H1 (cell line): ENCODE measurements around the gene HSH2D. TPM values are rescaled to one million over a fixed set of nuclear protein-coding genes. Genes with fewer than 3 reads are reported as not detected.
A peak's percentile ranks its signal among the peaks of the same experiment; 100 is the strongest.

ENCODE experiments used
- CTCF ChIA-PET: fragments of 300-600 bp; sonication (Branson Sonifier 250); formaldehyde crosslinking; loops from one replicate; lab custom pipeline; 2021; ENCODE audit not compliant: partially characterized antibody; lab: Charles Lee
- POLR2A ChIA-PET: fragments of 300-600 bp; sonication (Branson Sonifier 250); formaldehyde crosslinking; loops from one replicate; lab custom pipeline; 2021; ENCODE audit warnings: inconsistent platforms; ENCODE audit not compliant: partially characterized antibody; lab: Charles Lee
- DNase-seq, 2 experiments: peaks; one replicate each; pipeline versions ENCODE4 v3.0.0 to v3.0.0-alpha.2; 2010 to 2022; ENCODE audit warnings: low spot score in 2 of 2, low read depth in 1 of 2, mixed read lengths in 1 of 2
- FAIRE-seq: peaks from 2 replicates; lab custom pipeline; 2011; peaks lifted over from hg19 to GRCh38; lab: Jason Lieb, UNC
- H2AFZ ChIP-seq: 2 replicates; pipeline ENCODE4 v1.8.1; 2012; ENCODE audit warnings: low read length, inconsistent platforms
- H2AK5ac ChIP-seq: 2 replicates; pipeline ENCODE4 v1.6.1; 2013; ENCODE audit warnings: low read depth, low read length
- H2BK120ac ChIP-seq: replicated peaks from 2 replicates; pipeline ENCODE3; 2013; ENCODE audit warnings: low read depth, low read length, inconsistent platforms
- H2BK12ac ChIP-seq: 2 replicates; pipeline ENCODE4 v1.6.1; 2013; ENCODE audit warnings: low read depth, low read length
- H2BK15ac ChIP-seq: 2 replicates; pipeline ENCODE4 v1.6.1; 2013; ENCODE audit warnings: low read length
- H2BK20ac ChIP-seq: 2 replicates; pipeline ENCODE4 v1.6.1; 2013; ENCODE audit warnings: low read length
- H2BK5ac ChIP-seq: 2 replicates; pipeline ENCODE4 v1.6.1; 2013; ENCODE audit warnings: low read depth, low read length
- H3K14ac ChIP-seq: 2 replicates; pipeline ENCODE4 v1.6.1; 2013; ENCODE audit warnings: inconsistent platforms; ENCODE audit not compliant: insufficient read length
- H3K18ac ChIP-seq: 2 replicates; pipeline ENCODE4 v1.6.1; 2013; ENCODE audit warnings: low read length; ENCODE audit errors: extremely low read depth
- H3K23ac ChIP-seq: 2 replicates; pipeline ENCODE4 v1.6.1; 2013; ENCODE audit warnings: inconsistent platforms; ENCODE audit not compliant: insufficient read length
- H3K23me2 ChIP-seq: 2 replicates; pipeline ENCODE4 v1.6.1; 2013; ENCODE audit warnings: low read depth, low read length
- H3K27ac ChIP-seq: 2 replicates; pipeline ENCODE4 v1.6.1; 2011; ENCODE audit warnings: low read depth, low read length, inconsistent platforms
- H3K27me3 ChIP-seq, 4 experiments: replicated peaks in 1 of 4; 1 replicate in 1 of 4; 2 replicates in 3 of 4; pipeline versions ENCODE4 v1.6.1 to v1.8.1; 2011 to 2013; ENCODE audit warnings: low read length in 3 of 4, mild to moderate bottlenecking in 3 of 4, inconsistent platforms in 2 of 4, mixed read lengths in 2 of 4, moderate library complexity in 1 of 4; ENCODE audit not compliant: control insufficient read depth in 3 of 4, insufficient read depth in 3 of 4; ENCODE audit errors: extremely low read depth in 1 of 4
- H3K36me3 ChIP-seq, 4 experiments: 2 replicates each; pipeline versions ENCODE4 v1.6.1 to v1.8.1; 2011 to 2013; ENCODE audit warnings: mild to moderate bottlenecking in 4 of 4, low read length in 3 of 4, moderate library complexity in 2 of 4, control low read depth in 1 of 4, inconsistent platforms in 1 of 4; ENCODE audit not compliant: insufficient read depth in 4 of 4, control insufficient read depth in 2 of 4
- H3K4ac ChIP-seq: replicated peaks from 2 replicates; pipeline ENCODE3; 2013; ENCODE audit warnings: low read length, low read depth, mixed read lengths, inconsistent platforms; ENCODE audit not compliant: insufficient read length
- H3K4me1 ChIP-seq, 4 experiments: replicated peaks in 1 of 4; 1 replicate in 1 of 4; 2 replicates in 3 of 4; pipeline versions ENCODE4 v1.6.1 to v1.8.1; 2011 to 2013; ENCODE audit warnings: low read length in 3 of 4, inconsistent platforms in 2 of 4, mixed read lengths in 1 of 4; ENCODE audit not compliant: insufficient read depth in 4 of 4, control insufficient read depth in 3 of 4
- H3K4me2 ChIP-seq, 2 experiments: 2 replicates each; pipeline versions ENCODE4 v1.6.1 to v1.8.1; 2011 to 2013; ENCODE audit warnings: low read depth in 2 of 2, low read length in 2 of 2, control low read depth in 1 of 2, inconsistent platforms in 1 of 2, mild to moderate bottlenecking in 1 of 2; ENCODE audit not compliant: insufficient read depth in 1 of 2
- H3K4me3 ChIP-seq, 4 experiments: fragments of 200-600, 300-600 bp in 1 of 4; sonication (generic), shearing (Covaris generic), sonication (Bioruptor Twin) in 1 of 4; 2 replicates each; pipeline versions ENCODE4 v1.5.1 to v1.8.1; 2011 to 2016; ENCODE audit warnings: low read length in 4 of 4, low read depth in 3 of 4, control low read depth in 2 of 4, inconsistent platforms in 2 of 4, mild to moderate bottlenecking in 2 of 4, mixed read lengths in 1 of 4, moderate library complexity in 1 of 4; ENCODE audit not compliant: insufficient read depth in 2 of 4; ENCODE audit errors: extremely low read depth in 1 of 4
- H3K56ac ChIP-seq: replicated peaks from 2 replicates; pipeline ENCODE3; 2013; ENCODE audit warnings: low read depth, mild to moderate bottlenecking, mixed read lengths, low read length, inconsistent platforms; ENCODE audit not compliant: insufficient read length
- H3K79me1 ChIP-seq: 2 replicates; pipeline ENCODE4 v1.6.1; 2013; ENCODE audit warnings: low read depth, low read length, control low read depth
- H3K79me2 ChIP-seq, 2 experiments: 2 replicates each; pipeline versions ENCODE4 v1.6.1 to v1.8.1; 2012 to 2013; ENCODE audit warnings: low read length in 2 of 2, mild to moderate bottlenecking in 2 of 2, inconsistent platforms in 1 of 2; ENCODE audit not compliant: insufficient read depth in 2 of 2, control insufficient read depth in 1 of 2
- H3K9ac ChIP-seq, 4 experiments: replicated peaks in 1 of 4; 1 replicate in 1 of 4; 2 replicates in 3 of 4; pipeline versions ENCODE4 v1.6.1 to v1.8.1; 2011 to 2013; ENCODE audit warnings: low read depth in 3 of 4, low read length in 3 of 4, control low read depth in 2 of 4, mild to moderate bottlenecking in 2 of 4, moderate library complexity in 2 of 4, inconsistent platforms in 1 of 4; ENCODE audit errors: extremely low read depth in 1 of 4
- H3K9me3 ChIP-seq, 2 experiments: 2 replicates each; pipeline versions ENCODE4 v1.6.1 to v1.8.1; 2012 to 2013; ENCODE audit warnings: mild to moderate bottlenecking in 2 of 2, moderate library complexity in 2 of 2, control low read depth in 1 of 2, inconsistent platforms in 1 of 2, low read depth in 1 of 2, low read length in 1 of 2, mixed read lengths in 1 of 2; ENCODE audit not compliant: insufficient read depth in 2 of 2
- H4K20me1 ChIP-seq, 2 experiments: replicated peaks in 1 of 2; 2 replicates each; pipeline versions ENCODE3 to v1.8.1; 2011 to 2013; ENCODE audit warnings: inconsistent platforms in 2 of 2, low read length in 2 of 2, mild to moderate bottlenecking in 1 of 2; ENCODE audit not compliant: insufficient read depth in 2 of 2, control insufficient read depth in 1 of 2
- H4K5ac ChIP-seq: 2 replicates; pipeline ENCODE4 v1.6.1; 2013; ENCODE audit warnings: low read length, low read depth, mixed read lengths, inconsistent platforms; ENCODE audit not compliant: insufficient read length
- H4K8ac ChIP-seq: 2 replicates; pipeline ENCODE4 v1.8.0; 2013; ENCODE audit warnings: mild to moderate bottlenecking, moderate library complexity, low read length, inconsistent platforms; ENCODE audit not compliant: insufficient read depth; ENCODE audit errors: extremely low read depth
- H4K91ac ChIP-seq: replicated peaks from 2 replicates; pipeline ENCODE3; 2013; ENCODE audit warnings: low read length, mixed read lengths, inconsistent platforms; ENCODE audit not compliant: insufficient read length
- ASH2L ChIP-seq: fragments of 200-600, 300-600 bp; sonication (generic); IDR thresholded peaks from one replicate; pipeline ENCODE4 v1.7.1; 2017; ENCODE audit warnings: low read length
- EZH2 ChIP-seq: fragments of 200-600 bp; sonication (generic); IDR thresholded peaks from 2 replicates; pipeline ENCODE4 v1.7.1; 2012; ENCODE audit warnings: low read depth, mild to moderate bottlenecking, moderate library complexity, low read length, inconsistent platforms; ENCODE audit not compliant: severe bottlenecking
- HDAC6 ChIP-seq: IDR thresholded peaks from one replicate; pipeline ENCODE4 v1.7.1; 2012; ENCODE audit warnings: low read depth, mild to moderate bottlenecking, inconsistent platforms, low read length, moderate library complexity
- KDM4A ChIP-seq: IDR thresholded peaks from one replicate; pipeline ENCODE4 v1.7.1; 2012; ENCODE audit warnings: low read depth, mild to moderate bottlenecking, moderate library complexity, low read length, inconsistent platforms; ENCODE audit not compliant: severe bottlenecking
- NANOG ChIP-seq: IDR thresholded peaks from 2 replicates; pipeline ENCODE4 v1.6.1; 2011; ENCODE audit warnings: low read length, low read depth, mild to moderate bottlenecking, inconsistent platforms; ENCODE audit not compliant: insufficient read depth, poor library complexity, severe bottlenecking
- NRF1 ChIP-seq: IDR thresholded peaks from 2 replicates; pipeline ENCODE4 v1.6.1; 2011; ENCODE audit warnings: mild to moderate bottlenecking, low read depth, low read length, improper control_type of control experiment
- POLR2A ChIP-seq, 2 experiments: IDR thresholded peaks; 1 replicate in 1 of 2; 2 replicates in 1 of 2; pipeline ENCODE4 v1.6.1; 2011; ENCODE audit warnings: low read depth in 2 of 2, low read length in 2 of 2, mild to moderate bottlenecking in 2 of 2; ENCODE audit errors: control extremely low read depth in 1 of 2
- POLR2AphosphoS5 ChIP-seq: IDR thresholded peaks from 2 replicates; pipeline ENCODE4 v1.6.1; 2011; ENCODE audit warnings: low read depth, low read length
- SIRT6 ChIP-seq: IDR thresholded peaks from one replicate; pipeline ENCODE4 v1.7.1; 2012; ENCODE audit warnings: low read length, inconsistent platforms
- SIX5 ChIP-seq: IDR thresholded peaks from 2 replicates; pipeline ENCODE4 v1.6.1; 2011; ENCODE audit warnings: mild to moderate bottlenecking, low read depth, low read length
- SP1 ChIP-seq: IDR thresholded peaks from 2 replicates; pipeline ENCODE4 v1.6.1; 2011; ENCODE audit warnings: low read depth, low read length
- TAF7 ChIP-seq: optimal IDR thresholded peaks from 2 replicates; pipeline ENCODE3; 2011; ENCODE audit warnings: low read depth, mild to moderate bottlenecking, inconsistent platforms, low read length, moderate library complexity, borderline replicate concordance
- TBP ChIP-seq: IDR thresholded peaks from 2 replicates; pipeline ENCODE4 v1.6.1; 2011; ENCODE audit warnings: low read depth, low read length, improper control_type of control experiment
- TCF12 ChIP-seq: IDR thresholded peaks from 2 replicates; pipeline ENCODE4 v1.6.1; 2011; ENCODE audit warnings: low read depth, mild to moderate bottlenecking, low read length
- WGBS, 2 experiments: shearing (Covaris generic) in 1 of 2; methylation state at CpG; one replicate each; pipeline versions ENCODE4 v1.1.6 to v1.1.7; 2013 to 2015; ENCODE audit warnings: low lambda C conversion rate in 2 of 2, mixed read lengths in 2 of 2, inconsistent platforms in 1 of 2, low coverage in 1 of 2, missing lambda C conversion rate in 1 of 2; ENCODE audit not compliant: insufficient replicate concordance in 2 of 2, insufficient coverage in 1 of 2, insufficient read length in 1 of 2; ENCODE audit errors: extremely low coverage in 1 of 2, missing lambda C conversion rate in 1 of 2; 5-methylcytosine and 5-hydroxymethylcytosine counted together
- polyA plus RNA-seq, 7 experiments: library from polyadenylated mRNA; depleted of rRNA in 3 of 7; stranded (reverse) in 5 of 7; unstranded in 2 of 7; fragments of >200 nt in 5 of 7; fragments of 200-250 nt in 2 of 7; gene quantifications; 1 replicate in 5 of 7; 2 replicates in 1 of 7; 4 replicates in 1 of 7; pipeline versions ENCODE4 v1.2.1 to v1.2.3, GENCODE V29; 2011 to 2013; ENCODE audit warnings: missing spikeins in 2 of 7, mixed read lengths in 2 of 7
- total RNA-seq: library from RNA; stranded (reverse); fragmentation: NEBNext Ultra II Directional; extraction: Animal tissue kit (Norgen Biotek cat#: 25700); gene quantifications from 2 replicates; pipeline ENCODE4 v1.2.1, GENCODE V29; 2021

The HSH2D gene
- total and polyA plus RNA-seq, 2 of the 8 experiments (the other 6 are each of a cell fraction or from before 2014, with no cell fraction given): 0.67 to 1.6 TPM

- Histone ChIP-seq H2BK12ac (no peak overlapping the region), H3K4me3 (no peak overlapping the region), H3K14ac (no peak overlapping the region), H4K91ac (no peak overlapping the region), H3K18ac (no peak overlapping the region), H3K23me2 (no peaks in the 10 kb centered on the region; the same call in 1 of the 2 replicates), H3K56ac (no peak overlapping the region), H2BK20ac (no peak overlapping the region), H4K8ac (no peak overlapping the region), H3K79me1 (no peaks in the 10 kb centered on the region), H3K79me2 (no peaks in the 10 kb centered on the region), H2BK15ac (no peak overlapping the region), H4K5ac (no peak overlapping the region), H3K9me3 (no peaks in the 10 kb centered on the region), H3K27me3 (no peaks in the 10 kb centered on the region), H3K9ac (no peak overlapping the region), H3K27ac (no peak overlapping the region), H3K4ac (no peak overlapping the region), H3K23ac (no peak overlapping the region), H4K20me1 (peaks cover 0 to 2% of the 10 kb centered on the region in 2 experiments), H2AFZ (no peak overlapping the region), H3K36me3 (peaks cover 19 to 84% (median 64%) of the 10 kb centered on the region in 4 experiments), H2BK5ac (no peak overlapping the region), H2AK5ac (no peak overlapping the region), H3K4me1 (no peaks in the 10 kb centered on the region), H3K4me2 (no peak overlapping the region), H2BK120ac (no peak overlapping the region)
- DNase-seq: no peak
- ChIA-PET POLR2A (interaction anchor here (4.0 to 37.0 kb wide), 2 partner anchors 9 to 18 kb away, joined by 20 to 582 read pairs; partner anchors contain the start of gene TPM4), CTCF (interaction anchor here (0.9 to 1.7 kb wide), 4 partner anchors 10 to 81 kb away, joined by 3 to 6 read pairs (median 4); no protein-coding TSS in a partner anchor)
- FAIRE-seq: no peak
- 99% methylated on average over 6 of the region's 6 CpGs; no CpG with 5 or more reads in 1 of the 2 experiments for WGBS, 2 experiments
- TF ChIP-seq TBP (no peak), KDM4A (no peak), POLR2A (IDR thresholded peaks at IDR 0.05; ENCODE audit: control extremely low read depth in 1 of 2, low read depth in 2 of 2, low read length in 2 of 2) (0 out of 3 replicates have a peak, but pooled peaks of 1 of the 2 experiments have one; percentile 26), EZH2 (no peak), SIX5 (no peak), ASH2L (no peak), HDAC6 (no peak), POLR2AphosphoS5 (peak; percentile 23; the same call in 1 of the 2 replicates), NANOG (no peak), SP1 (no peak), SIRT6 (no peak), NRF1 (no peak), TAF7 (no peak), TCF12 (no peak)
Observed at GRCh38 chr19:16098821-16099220, 44.7 kb upstream of the HSH2D start.
